ENCODE measurements around the gene NEBL.

- TF ChIP-seq, protein P1, sequence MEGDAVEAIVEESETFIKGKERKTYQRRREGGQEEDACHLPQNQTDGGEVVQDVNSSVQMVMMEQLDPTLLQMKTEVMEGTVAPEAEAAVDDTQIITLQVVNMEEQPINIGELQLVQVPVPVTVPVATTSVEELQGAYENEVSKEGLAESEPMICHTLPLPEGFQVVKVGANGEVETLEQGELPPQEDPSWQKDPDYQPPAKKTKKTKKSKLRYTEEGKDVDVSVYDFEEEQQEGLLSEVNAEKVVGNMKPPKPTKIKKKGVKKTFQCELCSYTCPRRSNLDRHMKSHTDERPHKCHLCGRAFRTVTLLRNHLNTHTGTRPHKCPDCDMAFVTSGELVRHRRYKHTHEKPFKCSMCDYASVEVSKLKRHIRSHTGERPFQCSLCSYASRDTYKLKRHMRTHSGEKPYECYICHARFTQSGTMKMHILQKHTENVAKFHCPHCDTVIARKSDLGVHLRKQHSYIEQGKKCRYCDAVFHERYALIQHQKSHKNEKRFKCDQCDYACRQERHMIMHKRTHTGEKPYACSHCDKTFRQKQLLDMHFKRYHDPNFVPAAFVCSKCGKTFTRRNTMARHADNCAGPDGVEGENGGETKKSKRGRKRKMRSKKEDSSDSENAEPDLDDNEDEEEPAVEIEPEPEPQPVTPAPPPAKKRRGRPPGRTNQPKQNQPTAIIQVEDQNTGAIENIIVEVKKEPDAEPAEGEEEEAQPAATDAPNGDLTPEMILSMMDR (IDR thresholded peaks at IDR 0.05): no peak
- no peak for TF ChIP-seq ZFX (IDR thresholded peaks at IDR 0.05; ENCODE audit: borderline replicate concordance)
Measured at GRCh38 chr10:20863008-20863407, 34.1 kb downstream of the NEBL start.
